Lung (tissue), 12 donors: ENCODE measurements around the gene PDGFC. TPM values are rescaled to one million over a fixed set of nuclear protein-coding genes. Genes with fewer than 3 reads are reported as not detected.
"Not testable (repeated sequence)": the region's sequence is repeated elsewhere in the genome, so short reads cannot be mapped to it uniquely, and the experiment has no call there.

Experiments used
- ATAC-seq: fragments of 200-7000 bp; cut with Tn5 transposase; one replicate; pipeline ENCODE4 v1.9.1; 2020; ENCODE audit warnings: moderate number of reproducible peaks; ENCODE audit not compliant: insufficient read depth, low FRiP score
- DNase-seq, 3 donors: peaks; one replicate each; pipeline ENCODE4 v3.0.0-alpha.2; 2013 to 2017
- H3K27ac ChIP-seq, 2 donors: one replicate each; pipeline ENCODE4 v1.5.1; 2013; ENCODE audit warnings: mild to moderate bottlenecking in 2 of 2, moderate library complexity in 2 of 2, control low read depth in 1 of 2, inconsistent platforms in 1 of 2, low read depth in 1 of 2, low read length in 1 of 2
- H3K27me3 ChIP-seq, 3 donors: one replicate each; pipeline ENCODE4 v1.5.1; 2013; ENCODE audit warnings: low read length in 2 of 3; ENCODE audit not compliant: control insufficient read depth in 3 of 3, insufficient read depth in 3 of 3
- H3K36me3 ChIP-seq, 4 donors: one replicate each; pipeline ENCODE4 v1.5.1; 2013; ENCODE audit warnings: low read length in 4 of 4, mild to moderate bottlenecking in 1 of 4, moderate library complexity in 1 of 4; ENCODE audit not compliant: control insufficient read depth in 4 of 4, insufficient read depth in 4 of 4
- H3K4me1 ChIP-seq, 5 donors: one replicate each; pipeline ENCODE4 v1.5.1; 2013; ENCODE audit warnings: low read length in 5 of 5, mild to moderate bottlenecking in 2 of 5, moderate library complexity in 1 of 5; ENCODE audit not compliant: control insufficient read depth in 5 of 5, insufficient read depth in 5 of 5
- H3K4me3 ChIP-seq: one replicate; pipeline ENCODE4 v1.5.1; 2013; ENCODE audit warnings: mild to moderate bottlenecking, control low read depth, moderate library complexity
- H3K9ac ChIP-seq, 2 donors: one replicate each; pipeline ENCODE4 v1.5.1; 2013; ENCODE audit warnings: low read length in 2 of 2, control low read depth in 1 of 2; ENCODE audit not compliant: insufficient read depth in 1 of 2
- H3K9me3 ChIP-seq, 4 donors: one replicate each; pipeline ENCODE4 v1.5.1; 2013; ENCODE audit warnings: low read length in 3 of 4, mild to moderate bottlenecking in 1 of 4, moderate library complexity in 1 of 4; ENCODE audit not compliant: control insufficient read depth in 4 of 4, insufficient read depth in 3 of 4
- WGBS, 2 donors: extraction: QIAGEN DNeasy Blood & Tissue Kit; methylation state at CpG; one replicate each; pipeline ENCODE4 v1.1.7; 2013; 5-methylcytosine and 5-hydroxymethylcytosine counted together
- polyA plus RNA-seq, 2 donors: library from polyadenylated mRNA; stranded (reverse); fragments of 200-250 nt; gene quantifications; one replicate each; pipeline ENCODE4 v1.2.1, GENCODE V29; 2013
- total RNA-seq, 2 donors: library from RNA; depleted of rRNA in 1 of 2; stranded (reverse); fragments of >200 nt in 1 of 2; gene quantifications; one replicate each; pipeline ENCODE4 v1.2.1, GENCODE V29; 2014 to 2021
- TF ChIP-seq, protein P1 (sequence below): IDR thresholded peaks from 2 replicates; pipeline ENCODE4 v1.5.1; 2012; ENCODE audit warnings: mild to moderate bottlenecking; ENCODE audit errors: control extremely low read depth, extremely low read depth
- donor health status: control.
- donor health status: control.
- donor health status: Bipolar disorder and iron deficiency.
- donor health status: healthy.
- donor health status: DM: yes; HTN: yes; CAD: no.

The PDGFC gene
- total and polyA plus RNA-seq, 4 donors: 4.5 to 56.0 (median 11.7) TPM

DNA sequence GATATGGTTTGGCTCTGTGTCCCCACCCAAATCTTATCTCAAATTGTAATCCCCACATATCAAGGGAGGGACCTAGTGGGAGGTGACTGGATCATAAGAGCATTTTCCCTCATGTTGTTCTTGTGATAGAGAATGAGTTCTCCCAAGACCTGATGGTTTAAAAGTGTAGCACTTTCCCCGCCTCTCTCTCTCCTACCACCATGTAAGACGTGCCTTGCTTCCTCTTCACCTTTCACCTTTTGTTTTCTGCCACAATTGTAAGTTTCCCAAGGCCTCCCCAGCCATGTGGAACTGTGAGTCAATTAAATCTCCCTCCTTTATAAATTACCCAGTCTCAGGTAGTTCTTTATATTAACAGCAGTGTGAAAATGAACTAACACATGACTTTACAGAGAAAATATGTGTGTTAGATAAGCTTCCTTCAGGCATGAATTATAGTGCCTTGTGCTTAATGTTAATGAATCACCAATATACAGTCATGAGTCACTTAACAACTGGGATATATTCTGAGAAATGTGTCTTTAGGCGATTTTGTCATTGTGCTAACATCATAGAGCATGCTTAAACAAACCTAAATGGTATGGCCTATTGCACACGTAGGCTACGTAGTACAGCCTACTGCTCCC, 37.9 kb downstream of the PDGFC start:
- Histone ChIP-seq H3K27ac (no peak overlapping the region), H3K4me1 (peaks cover 0 to 8% (median 0%) of the 10 kb centered on the region in 5 donors), H3K9me3 (no peaks in the 10 kb centered on the region), H3K27me3 (no peaks in the 10 kb centered on the region), H3K9ac (no peak overlapping the region), H3K36me3 (no peaks in the 10 kb centered on the region), H3K4me3 (no peak overlapping the region)
- no peak for ATAC-seq
- TF ChIP-seq, protein P1, sequence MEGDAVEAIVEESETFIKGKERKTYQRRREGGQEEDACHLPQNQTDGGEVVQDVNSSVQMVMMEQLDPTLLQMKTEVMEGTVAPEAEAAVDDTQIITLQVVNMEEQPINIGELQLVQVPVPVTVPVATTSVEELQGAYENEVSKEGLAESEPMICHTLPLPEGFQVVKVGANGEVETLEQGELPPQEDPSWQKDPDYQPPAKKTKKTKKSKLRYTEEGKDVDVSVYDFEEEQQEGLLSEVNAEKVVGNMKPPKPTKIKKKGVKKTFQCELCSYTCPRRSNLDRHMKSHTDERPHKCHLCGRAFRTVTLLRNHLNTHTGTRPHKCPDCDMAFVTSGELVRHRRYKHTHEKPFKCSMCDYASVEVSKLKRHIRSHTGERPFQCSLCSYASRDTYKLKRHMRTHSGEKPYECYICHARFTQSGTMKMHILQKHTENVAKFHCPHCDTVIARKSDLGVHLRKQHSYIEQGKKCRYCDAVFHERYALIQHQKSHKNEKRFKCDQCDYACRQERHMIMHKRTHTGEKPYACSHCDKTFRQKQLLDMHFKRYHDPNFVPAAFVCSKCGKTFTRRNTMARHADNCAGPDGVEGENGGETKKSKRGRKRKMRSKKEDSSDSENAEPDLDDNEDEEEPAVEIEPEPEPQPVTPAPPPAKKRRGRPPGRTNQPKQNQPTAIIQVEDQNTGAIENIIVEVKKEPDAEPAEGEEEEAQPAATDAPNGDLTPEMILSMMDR: no peak
- 81 to 84% methylated on average over 5 of the region's 5 CpGs for WGBS, 2 donors
- DNase-seq: no peak

DNA sequence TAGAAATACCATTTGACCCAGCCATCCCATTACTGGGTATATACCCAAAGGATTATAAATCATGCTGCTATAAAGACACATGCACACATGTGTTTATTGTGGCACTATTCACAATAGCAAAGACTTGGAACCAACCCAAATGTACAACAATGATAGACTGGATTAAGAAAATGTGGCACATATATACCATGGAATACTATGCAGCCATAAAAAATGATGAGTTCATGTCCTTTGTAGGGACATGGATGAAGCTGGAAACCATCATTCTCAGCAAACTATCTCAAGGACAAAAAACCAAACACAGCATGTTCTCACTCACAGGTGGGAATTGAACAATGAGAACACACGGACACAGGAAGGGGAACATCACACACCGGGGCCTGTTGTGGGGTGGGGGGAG, 39.2 kb downstream of the PDGFC start:
- not testable (repeated sequence) for H3K9me3 ChIP-seq, H3K9ac ChIP-seq, H3K4me3 ChIP-seq, H3K27me3 ChIP-seq, ATAC-seq, H3K4me1 ChIP-seq, DNase-seq, H3K27ac ChIP-seq, H3K36me3 ChIP-seq
- WGBS, 2 donors: 86% methylated on average over 2 of the region's 2 CpGs; no CpG with 5 or more reads in 1 of the 2 donors

DNA sequence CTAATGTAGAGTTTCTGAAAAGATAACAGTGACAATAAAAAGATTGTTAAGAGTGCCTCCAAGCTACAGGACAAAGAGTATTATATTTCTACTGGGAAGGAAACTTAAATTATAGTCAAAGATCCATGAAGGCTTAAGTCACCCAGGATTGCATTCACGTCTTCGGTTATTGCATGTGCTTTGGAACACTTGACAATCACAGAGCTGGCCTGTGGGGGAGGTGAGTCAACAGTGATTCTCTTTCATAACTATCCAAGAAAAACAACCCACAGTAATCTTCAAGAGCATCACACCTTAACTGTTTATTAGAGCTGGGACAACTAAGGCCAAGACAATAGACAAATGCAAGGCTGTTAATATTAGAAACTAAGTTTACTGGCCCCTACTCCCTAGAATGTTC, 40.3 kb downstream of the PDGFC start:
- H3K4me1 ChIP-seq: peaks cover 0 to 8% (median 0%) of the 10 kb centered on the region in 5 donors
- TF ChIP-seq, protein P1: no peak
- H3K36me3 ChIP-seq: no peaks in the 10 kb centered on the region
- peak in 1 of 3 donors; percentile 47 for DNase-seq
- no peaks in the 10 kb centered on the region for H3K27me3 ChIP-seq
- 38 to 79% methylated on average over 2 of the region's 2 CpGs for WGBS, 2 donors
- H3K4me3 ChIP-seq: no peak overlapping the region
- ATAC-seq: peak; percentile 67
- no peak overlapping the region for H3K27ac ChIP-seq
- H3K9ac ChIP-seq: no peak overlapping the region
- H3K9me3 ChIP-seq: no peaks in the 10 kb centered on the region

DNA sequence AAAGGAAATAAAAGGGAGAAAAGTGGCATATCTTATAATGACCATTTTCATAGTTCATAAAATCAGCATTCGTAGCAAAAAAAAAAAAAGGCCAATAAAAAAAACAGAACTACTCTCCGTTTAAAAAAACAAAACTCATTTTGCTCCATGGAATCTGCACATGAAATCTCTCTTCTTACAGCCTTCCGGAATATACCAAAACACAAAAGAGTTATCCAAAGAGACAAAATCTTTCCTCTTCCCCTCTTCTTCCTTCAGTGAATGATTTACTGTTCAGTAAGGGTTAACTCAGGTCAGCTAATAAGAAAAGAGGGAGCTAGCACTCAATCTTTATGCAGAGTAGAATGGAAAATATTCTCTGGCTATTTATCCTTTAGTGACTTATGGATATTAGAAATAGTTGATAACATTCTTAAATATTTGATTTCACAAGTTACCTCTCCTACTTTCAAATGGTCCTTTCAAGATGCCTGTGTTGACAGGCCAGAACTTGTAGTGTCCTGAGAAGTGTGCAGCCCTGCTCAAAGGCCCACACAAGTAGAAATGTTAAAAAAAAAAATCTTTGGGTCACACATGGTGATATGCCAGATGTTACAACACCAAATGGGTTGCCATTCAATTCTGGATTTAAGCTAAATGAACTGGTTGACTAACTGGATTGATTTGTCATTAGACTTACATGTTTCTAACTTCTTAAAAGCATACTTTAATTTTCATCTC, 42.1 kb downstream of the PDGFC start:
- TF ChIP-seq, protein P1: no peak
- Histone ChIP-seq H3K36me3 (no peaks in the 10 kb centered on the region), H3K27me3 (no peaks in the 10 kb centered on the region), H3K4me1 (peaks cover 0 to 8% (median 0%) of the 10 kb centered on the region in 5 donors), H3K27ac (no peak overlapping the region), H3K9ac (no peak overlapping the region), H3K9me3 (no peaks in the 10 kb centered on the region), H3K4me3 (no peak overlapping the region)
- DNase-seq (no peak), ATAC-seq (no peak)
- WGBS, 2 donors: 70 to 71% methylated on average over 3 of the region's 3 CpGs
